Measurements from ENCODE around the gene LARP7. TPM values are rescaled to one million over a fixed set of nuclear protein-coding genes. Genes with fewer than 3 reads are reported as not detected.

The LARP7 gene
- total RNA-seq, 2 donors from 2014 or later: 54.2 to 57.6 TPM

DNA sequence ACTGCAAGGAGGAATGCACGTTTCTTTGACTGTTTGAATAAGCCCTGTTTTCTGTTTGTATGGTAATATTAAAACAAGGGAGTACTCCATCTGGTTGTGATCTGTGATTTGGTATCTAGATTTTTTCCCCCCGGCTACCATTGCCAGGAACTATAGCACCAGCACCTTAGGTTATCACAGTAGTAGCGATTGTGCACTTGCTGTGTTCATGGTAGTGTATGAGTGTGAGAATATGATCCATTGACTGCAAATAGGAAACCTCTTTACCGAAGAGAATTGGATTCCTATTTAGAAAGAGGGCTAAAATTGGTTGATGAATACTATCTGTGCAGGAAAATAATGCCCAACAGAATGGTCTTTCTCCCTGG, 69.9 kb downstream of the LARP7 start:
- Histone ChIP-seq H3K36me3 (no peaks in the 10 kb centered on the region), H3K9me3 (no peaks in the 10 kb centered on the region), H3K4me1 (ENCODE audit: control insufficient read depth in 1 of 2, low read depth in 2 of 2) (peaks cover 2 to 18% of the 10 kb centered on the region in 2 donors), H3K4me3 (peak overlapping the region; percentile 79), H3K27ac (no peak overlapping the region), H3K27me3 (replicated peaks; ENCODE audit: insufficient read depth) (no peaks in the 10 kb centered on the region)
- DNase-seq (ENCODE audit: low spot score): no peak
- no peak for ATAC-seq (ENCODE audit: insufficient number of reproducible peaks, low FRiP score, low read depth)
- TF ChIP-seq CTCF (IDR thresholded peaks at IDR 0.05): no peak

Other genes starting within 250 kb of the LARP7 start
- not detected for gene NEUROG2, start 121.0 kb upstream of the LARP7 start, total RNA-seq
- gene ZGRF1, start 234 bp upstream of the LARP7 start, total RNA-seq: 1 to 10 TPM; 4.3 to 9.9 TPM

Data from thoracic aorta (tissue), 2 donors.